DOHH2 (cell line): ENCODE measurements around the gene MMRN2.

Experiments
- EZH2phosphoT487 ChIP-seq: fragments of 200-600 bp; sonication (generic); IDR thresholded peaks from 2 replicates; pipeline ENCODE4 v1.6.1; 2017; ENCODE audit warnings: borderline replicate concordance, mild to moderate bottlenecking, antibody characterized with exemption, low read length, moderate library complexity, mixed read lengths
- TF ChIP-seq, protein P1 (sequence below): fragments of 200-600 bp; sonication (generic); IDR thresholded peaks from one replicate; pipeline ENCODE4 v1.5.1; 2014; ENCODE audit warnings: antibody characterized with exemption, mild to moderate bottlenecking, low read depth, low read length; ENCODE audit not compliant: poor library complexity, severe bottlenecking

GRCh38 chr10:86988520-86988919 lies 31.1 kb upstream of the MMRN2 start:
- TF ChIP-seq, protein P1, sequence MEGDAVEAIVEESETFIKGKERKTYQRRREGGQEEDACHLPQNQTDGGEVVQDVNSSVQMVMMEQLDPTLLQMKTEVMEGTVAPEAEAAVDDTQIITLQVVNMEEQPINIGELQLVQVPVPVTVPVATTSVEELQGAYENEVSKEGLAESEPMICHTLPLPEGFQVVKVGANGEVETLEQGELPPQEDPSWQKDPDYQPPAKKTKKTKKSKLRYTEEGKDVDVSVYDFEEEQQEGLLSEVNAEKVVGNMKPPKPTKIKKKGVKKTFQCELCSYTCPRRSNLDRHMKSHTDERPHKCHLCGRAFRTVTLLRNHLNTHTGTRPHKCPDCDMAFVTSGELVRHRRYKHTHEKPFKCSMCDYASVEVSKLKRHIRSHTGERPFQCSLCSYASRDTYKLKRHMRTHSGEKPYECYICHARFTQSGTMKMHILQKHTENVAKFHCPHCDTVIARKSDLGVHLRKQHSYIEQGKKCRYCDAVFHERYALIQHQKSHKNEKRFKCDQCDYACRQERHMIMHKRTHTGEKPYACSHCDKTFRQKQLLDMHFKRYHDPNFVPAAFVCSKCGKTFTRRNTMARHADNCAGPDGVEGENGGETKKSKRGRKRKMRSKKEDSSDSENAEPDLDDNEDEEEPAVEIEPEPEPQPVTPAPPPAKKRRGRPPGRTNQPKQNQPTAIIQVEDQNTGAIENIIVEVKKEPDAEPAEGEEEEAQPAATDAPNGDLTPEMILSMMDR = no peak
- no peak for TF ChIP-seq EZH2phosphoT487
